HepG2 (cell line): ENCODE measurements around the gene SNAPIN. TPM values are rescaled to one million over a fixed set of nuclear protein-coding genes. Genes with fewer than 3 reads are reported as not detected.

Source experiments
- ATAC-seq: fragments of 200-7000 bp; cut with Tn5 transposase; 3 replicates; pipeline ENCODE4 v1.9.1; 2020; ENCODE audit warnings: mild to moderate bottlenecking, moderate library complexity
- BruUV-seq: library from RNA; stranded (reverse); fragments of 400-500 nt; replicated peaks from 2 replicates; lab custom pipeline; 2021; lab: Mats Ljungman, UMichigan
- CTCF ChIA-PET: fragments of 300-600 bp; formaldehyde crosslinking; extraction: SDS; loops from one replicate; lab custom pipeline; 2021; ENCODE audit warnings: low total read pairs, inconsistent platforms, low intra/inter-chr PET ratio; lab: Yijun Ruan, JAX
- POLR2A ChIA-PET: fragments of 350-600 bp; sonication (Branson Sonifier 250); formaldehyde crosslinking; loops from one replicate; lab custom pipeline; 2020; ENCODE audit warnings: antibody characterized with exemption, inconsistent platforms; lab: Yijun Ruan, JAX
- DNase-seq: peaks from one replicate; pipeline ENCODE4 v3.0.0-alpha.2; 2015; ENCODE audit warnings: low spot score
- FAIRE-seq: peaks from 3 replicates; lab custom pipeline; 2011; peaks lifted over from hg19 to GRCh38; lab: Jason Lieb, UNC
- H2AFZ ChIP-seq: one replicate; pipeline ENCODE4 v1.6.1; 2011; ENCODE audit warnings: low read length, inconsistent platforms
- H3K27ac ChIP-seq: fragments of 300-600 bp; 3 replicates; pipeline ENCODE4 v1.8.0; 2011; ENCODE audit warnings: mixed run types, mild to moderate bottlenecking, mixed read lengths, low read length, inconsistent platforms; ENCODE audit not compliant: insufficient read depth; ENCODE audit errors: extremely low read length
- H3K27me3 ChIP-seq, 2 experiments: fragments of 200-600 bp in 1 of 2; 2 replicates in 1 of 2; 3 replicates in 1 of 2; pipeline versions ENCODE4 v1.6.0 to v1.8.0; 2011; ENCODE audit warnings: low read length in 2 of 2, mild to moderate bottlenecking in 2 of 2, moderate library complexity in 2 of 2, inconsistent platforms in 1 of 2; ENCODE audit not compliant: insufficient read depth in 2 of 2, control insufficient read depth in 1 of 2
- H3K36me3 ChIP-seq, 2 experiments: fragments of 200-600 bp in 1 of 2; replicated peaks in 1 of 2; 2 replicates in 1 of 2; 3 replicates in 1 of 2; pipeline versions ENCODE4 v1.5.1 to v1.8.0; 2011; ENCODE audit warnings: low read length in 2 of 2, inconsistent platforms in 1 of 2; ENCODE audit not compliant: insufficient read depth in 2 of 2, control insufficient read depth in 1 of 2
- H3K4me1 ChIP-seq: 2 replicates; pipeline ENCODE4 v1.5.1; 2012; ENCODE audit warnings: low read length, inconsistent platforms; ENCODE audit not compliant: insufficient read depth
- H3K4me2 ChIP-seq: 2 replicates; pipeline ENCODE4 v1.6.0; 2011; ENCODE audit warnings: low read depth, low read length, inconsistent platforms
- H3K4me3 ChIP-seq, 3 experiments: fragments of 200-600 bp in 1 of 3; sonication (generic), shearing (Covaris generic) in 1 of 3; replicated peaks in 1 of 3; 2 replicates each; pipeline ENCODE4 v1.5.1; 2011 to 2016; ENCODE audit warnings: low read length in 3 of 3, inconsistent platforms in 2 of 3, low read depth in 2 of 3, mild to moderate bottlenecking in 2 of 3, control low read depth in 1 of 3, mixed read lengths in 1 of 3; ENCODE audit not compliant: insufficient read depth in 1 of 3
- H3K79me2 ChIP-seq: one replicate; pipeline ENCODE4 v1.6.1; 2011; ENCODE audit warnings: low read length, inconsistent platforms; ENCODE audit not compliant: insufficient read depth
- H3K9ac ChIP-seq: 2 replicates; pipeline ENCODE4 v1.6.0; 2011; ENCODE audit warnings: mild to moderate bottlenecking, low read depth, low read length, inconsistent platforms; ENCODE audit not compliant: insufficient read depth
- H3K9me3 ChIP-seq: 2 replicates; pipeline ENCODE4 v1.5.1; 2012; ENCODE audit warnings: mild to moderate bottlenecking, low read length
- H4K20me1 ChIP-seq: 2 replicates; pipeline ENCODE4 v1.6.0; 2011; ENCODE audit warnings: inconsistent platforms, mild to moderate bottlenecking, low read length, moderate library complexity; ENCODE audit not compliant: insufficient read depth
- CCDC6 ChIP-seq: sonication (generic); formaldehyde crosslinking; IDR thresholded peaks from 2 replicates; pipeline ENCODE4 v1.8.1; 2022; ENCODE audit warnings: mild to moderate bottlenecking, missing genetic modification reagents, moderate library complexity
- DMAP1 ChIP-seq: IDR thresholded peaks from 2 replicates; pipeline ENCODE4 v1.6.1; 2016
- HOXA9 ChIP-seq: sonication (generic); formaldehyde crosslinking; IDR thresholded peaks from 2 replicates; pipeline ENCODE4 v1.8.1; 2022; ENCODE audit warnings: missing genetic modification reagents, mild to moderate bottlenecking, moderate library complexity, borderline replicate concordance
- KDM5A ChIP-seq: fragments of 200-600 bp; sonication (generic); IDR thresholded peaks from 2 replicates; pipeline ENCODE4 v1.7.0; 2018; ENCODE audit warnings: antibody characterized with exemption, mild to moderate bottlenecking, low read length, borderline replicate concordance
- KMT2A ChIP-seq: sonication (generic); formaldehyde crosslinking; IDR thresholded peaks from 2 replicates; pipeline ENCODE4 v1.4.0; 2020; ENCODE audit warnings: missing genetic modification reagents
- MNT ChIP-seq: fragments of 450-650 bp; IDR thresholded peaks from 2 replicates; pipeline ENCODE4 v1.6.1; 2016
- NCOA1 ChIP-seq: sonication (generic); formaldehyde crosslinking; IDR thresholded peaks from 2 replicates; pipeline ENCODE4 v1.9.0; 2021; ENCODE audit warnings: missing genetic modification reagents
- NRL ChIP-seq: sonication (generic); formaldehyde crosslinking; IDR thresholded peaks from 2 replicates; pipeline ENCODE4 v1.5.0; 2020; ENCODE audit warnings: missing genetic modification reagents, mild to moderate bottlenecking, moderate library complexity, borderline replicate concordance
- RAD51 ChIP-seq: fragments of 450-650 bp; IDR thresholded peaks from 2 replicates; pipeline ENCODE4 v1.6.1; 2016; ENCODE audit warnings: borderline replicate concordance
- SMAD1 ChIP-seq: sonication (generic); formaldehyde crosslinking; IDR thresholded peaks from 2 replicates; pipeline ENCODE4 v1.4.0; 2020; ENCODE audit warnings: missing genetic modification reagents, low read depth, mild to moderate bottlenecking, borderline replicate concordance
- TFE3 ChIP-seq: IDR thresholded peaks from 2 replicates; pipeline ENCODE4 v1.6.1; 2016
- ZNF253 ChIP-seq: sonication (generic); formaldehyde crosslinking; IDR thresholded peaks from 2 replicates; pipeline ENCODE4 v1.8.0; 2022; ENCODE audit warnings: mild to moderate bottlenecking, missing genetic modification reagents, borderline replicate concordance
- ZNF552 ChIP-seq: sonication (generic); formaldehyde crosslinking; IDR thresholded peaks from 2 replicates; pipeline ENCODE4 v1.9.0; 2022; ENCODE audit warnings: missing genetic modification reagents, mild to moderate bottlenecking, borderline replicate concordance
- ZNF615 ChIP-seq: sonication (generic); formaldehyde crosslinking; IDR thresholded peaks from 2 replicates; pipeline ENCODE4 v1.5.0; 2020; ENCODE audit warnings: mild to moderate bottlenecking, missing genetic modification reagents, borderline replicate concordance
- ZNF724P ChIP-seq: sonication (generic); formaldehyde crosslinking; IDR thresholded peaks from 2 replicates; pipeline ENCODE4 v1.8.0; 2022; ENCODE audit warnings: missing genetic modification reagents, borderline replicate concordance
- ZNF775 ChIP-seq: sonication (generic); formaldehyde crosslinking; IDR thresholded peaks from 2 replicates; pipeline ENCODE4 v1.4.0; 2020; ENCODE audit warnings: missing genetic modification reagents, mild to moderate bottlenecking, moderate library complexity, borderline replicate concordance
- ZNF891 ChIP-seq: sonication (generic); formaldehyde crosslinking; IDR thresholded peaks from 2 replicates; pipeline ENCODE4 v1.5.0; 2020; ENCODE audit warnings: mild to moderate bottlenecking, missing genetic modification reagents
- WGBS: methylation state at CpG from one replicate; pipeline ENCODE4 v1.1.6; 2017; ENCODE audit warnings: low lambda C conversion rate; 5-methylcytosine and 5-hydroxymethylcytosine counted together
- in situ Hi-C: cut with HindIII; loops from 2 replicates; pipeline ENCODE4 v1.10.0; 2017; ENCODE audit warnings: low pct_unique_long_range_greater_than_20kb; ENCODE audit not compliant: extremely low pct_ligation_motif_present
- intact Hi-C: fragments of 100-400 bp; cut with micrococcal nuclease; formaldehyde crosslinking; loops from one replicate; pipeline ENCODE4 v1.10.0; 2022; ENCODE audit not compliant: unreplicated experiment
- polyA plus RNA-seq, 8 experiments: library from polyadenylated mRNA; depleted of rRNA in 3 of 8; stranded (reverse) in 7 of 8; unstranded in 1 of 8; fragments of >200 nt; fragmentation: Illumina TruSeq in 4 of 8; extraction: Trizol in 4 of 8; gene quantifications; 2 replicates each; pipeline versions ENCODE4 v1.2.1 to v1.2.3, GENCODE V29; 2011 to 2016; ENCODE audit warnings: low read depth in 4 of 8, missing spikeins in 1 of 8, mixed read lengths in 1 of 8; ENCODE audit not compliant: insufficient read depth in 1 of 8
- total RNA-seq, 5 experiments: library from RNA; depleted of rRNA; stranded (reverse); fragments of >200 nt; fragmentation: Illumina TruSeq; extraction: Trizol; gene quantifications; 2 replicates each; pipeline ENCODE4 v1.2.3, GENCODE V29; 2016; ENCODE audit warnings: low read depth in 1 of 5

SNAPIN gene
- total and polyA plus RNA-seq, 2 of the 13 experiments (the other 11 are each of a cell fraction or from before 2014, with no cell fraction given): 23.9 to 25.7 TPM

- TF ChIP-seq ZNF552 (CRISPR knock-in tag) (no peak), ZNF253 (CRISPR knock-in tag) (no peak), ZNF891 (CRISPR knock-in tag) (no peak)
Observed at GRCh38 chr1:153631047-153632022, 27.2 kb upstream of the SNAPIN start (continued).

- Histone ChIP-seq H4K20me1 (peaks cover 13% of the 10 kb centered on the region), H3K4me3 (no peak overlapping the region; a peak in 1 of 6 replicates), H3K9me3 (no peaks in the 10 kb centered on the region), H3K79me2 (peaks cover 53% of the 10 kb centered on the region), H3K27me3 (no peaks in the 10 kb centered on the region), H3K36me3 (peaks cover 7 to 24% of the 10 kb centered on the region in 2 experiments; a peak in 4 of 5 replicates), H3K27ac (peak overlapping the region; percentile 100), H3K4me1 (peaks cover 69% of the 10 kb centered on the region), H2AFZ (no peak overlapping the region), H3K9ac (no peak overlapping the region), H3K4me2 (peak overlapping the region; percentile 33)
- in situ Hi-C loops: no loop called here
- no peak for FAIRE-seq
- DNase-seq: no peak
- WGBS: 91% methylated on average over 18 of the region's 18 CpGs
- ChIA-PET CTCF (no interaction called here), POLR2A (interaction anchor here (0.5 to 2.7 kb wide), 32 partner anchors 10 to 345 kb away, joined by 3 to 63 read pairs (median 5); partner anchors contain the start of genes ILF2, INTS3, S100A14 and S100A16)
- BruUV-seq: no TSS peak
- intact Hi-C loops: loop anchor here (5.0 kb wide), 1 partner anchor 39 kb away; the partner anchor contains the start of gene ILF2
- no peak for ATAC-seq
- TF ChIP-seq NCOA1 (CRISPR knock-in tag) (0 out of 2 replicates have a peak, but pooled peaks have one; percentile 1), TFE3 (CRISPR knock-in tag) (no peak), KMT2A (CRISPR knock-in tag) (0 out of 2 replicates have a peak, but pooled peaks have one; percentile 12), NRL (CRISPR knock-in tag) (no peak), ZNF615 (CRISPR knock-in tag) (peak; percentile 11; the same call in 1 of the 2 replicates), CCDC6 (no peak), MNT (no peak), ZNF724P (CRISPR knock-in tag) (no peak), SMAD1 (CRISPR knock-in tag) (peak; percentile 6; the same call in 1 of the 2 replicates), HOXA9 (CRISPR knock-in tag) (no peak), KDM5A (no peak), ZNF775 (no peak), RAD51 (no peak), DMAP1 (CRISPR knock-in tag) (no peak)
Observed at GRCh38 chr1:153633161-153633753, 25.2 kb upstream of the SNAPIN start.
